ENCODE data around the gene SLC37A3.
"Not testable (repeated sequence)": the region's sequence is repeated elsewhere in the genome, so short reads cannot be mapped to it uniquely, and the experiment has no call there.

SLC37A3 gene, protein sequence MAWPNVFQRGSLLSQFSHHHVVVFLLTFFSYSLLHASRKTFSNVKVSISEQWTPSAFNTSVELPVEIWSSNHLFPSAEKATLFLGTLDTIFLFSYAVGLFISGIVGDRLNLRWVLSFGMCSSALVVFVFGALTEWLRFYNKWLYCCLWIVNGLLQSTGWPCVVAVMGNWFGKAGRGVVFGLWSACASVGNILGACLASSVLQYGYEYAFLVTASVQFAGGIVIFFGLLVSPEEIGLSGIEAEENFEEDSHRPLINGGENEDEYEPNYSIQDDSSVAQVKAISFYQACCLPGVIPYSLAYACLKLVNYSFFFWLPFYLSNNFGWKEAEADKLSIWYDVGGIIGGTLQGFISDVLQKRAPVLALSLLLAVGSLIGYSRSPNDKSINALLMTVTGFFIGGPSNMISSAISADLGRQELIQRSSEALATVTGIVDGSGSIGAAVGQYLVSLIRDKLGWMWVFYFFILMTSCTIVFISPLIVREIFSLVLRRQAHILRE

GRCh38 chr7:140397784-140398750 lies at the start of gene SLC37A3:
Gene SLC37A3 (minus strand): TSS chr7:140398530. CDS start chr7:140382526, 16,004 bp downstream.
- peak within 1 kb of the TSS; percentile 94 for H3K4me3 Mint-ChIP-seq
- peaks cover 15% of the 10 kb centered on the region for H3K36me3 Mint-ChIP-seq (ENCODE audit: low read depth)
- DNase-seq, result peak; percentile 92
- peak within 1 kb of the TSS; percentile 93 for H3K27ac Mint-ChIP-seq
- no peaks in the 10 kb centered on the region for H3K9me3 Mint-ChIP-seq
- peaks cover 38% of the 10 kb centered on the region for H3K4me1 Mint-ChIP-seq (ENCODE audit: low read depth)
- H3K27me3 Mint-ChIP-seq, result no peaks in the 10 kb centered on the region

DNA sequence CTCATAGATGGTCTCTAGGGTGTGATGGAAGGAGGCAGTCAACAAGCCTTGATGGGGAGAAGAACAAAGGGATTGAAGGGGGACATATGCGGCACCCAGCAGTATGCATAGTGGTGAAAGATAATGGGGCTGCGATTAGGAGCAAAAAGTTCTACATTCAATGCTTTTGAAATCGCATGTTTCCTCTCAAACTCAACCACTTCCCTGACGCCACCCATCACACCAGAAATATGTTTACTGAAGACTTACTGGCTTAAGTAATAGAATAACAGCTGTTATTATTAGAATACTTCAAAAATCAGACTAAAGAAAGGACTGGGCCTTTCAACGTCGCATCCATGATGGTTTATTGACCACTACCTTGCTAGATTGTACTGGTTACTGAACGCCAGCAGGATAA lies 49.5 kb upstream of the SLC37A3 start:
- Mint-ChIP-seq H3K4me1 (ENCODE audit: low read depth) (peaks cover 19% of the 10 kb centered on the region), H3K27ac (no peak overlapping the region), H3K4me3 (no peak overlapping the region), H3K36me3 (ENCODE audit: low read depth) (peaks cover 9% of the 10 kb centered on the region), H3K27me3 (no peaks in the 10 kb centered on the region), H3K9me3 (no peaks in the 10 kb centered on the region)
- no peak for DNase-seq

- Mint-ChIP-seq H3K4me3 (no peak overlapping the region), H3K9me3 (no peaks in the 10 kb centered on the region), H3K4me1 (ENCODE audit: low read depth) (peaks cover 14% of the 10 kb centered on the region), H3K36me3 (ENCODE audit: low read depth) (no peaks in the 10 kb centered on the region), H3K27me3 (no peaks in the 10 kb centered on the region), H3K27ac (no peak overlapping the region)
- no peak for DNase-seq
Observed at GRCh38 chr7:140446467-140446866, 48.1 kb upstream of the SLC37A3 start.

- Mint-ChIP-seq H3K4me3 (no peak overlapping the region), H3K9me3 (no peaks in the 10 kb centered on the region), H3K4me1 (ENCODE audit: low read depth) (peaks cover 11% of the 10 kb centered on the region), H3K27ac (no peak overlapping the region), H3K27me3 (no peaks in the 10 kb centered on the region), H3K36me3 (ENCODE audit: low read depth) (no peaks in the 10 kb centered on the region)
- no peak for DNase-seq
Observed at GRCh38 chr7:140441519-140441918, 43.2 kb upstream of the SLC37A3 start.

- no peaks in the 10 kb centered on the region for H3K27me3 Mint-ChIP-seq
- no peak overlapping the region for H3K4me3 Mint-ChIP-seq
- no peaks in the 10 kb centered on the region for H3K36me3 Mint-ChIP-seq (ENCODE audit: low read depth)
- no peak for DNase-seq
- no peaks in the 10 kb centered on the region for H3K9me3 Mint-ChIP-seq
- H3K27ac Mint-ChIP-seq, result no peak overlapping the region
- peaks cover 11% of the 10 kb centered on the region for H3K4me1 Mint-ChIP-seq (ENCODE audit: low read depth)
Observed at GRCh38 chr7:140440593-140440992, 42.3 kb upstream of the SLC37A3 start.

- H3K27me3 Mint-ChIP-seq, result no peaks in the 10 kb centered on the region
- no peak for DNase-seq
- no peaks in the 10 kb centered on the region for H3K36me3 Mint-ChIP-seq (ENCODE audit: low read depth)
- no peaks in the 10 kb centered on the region for H3K9me3 Mint-ChIP-seq
- H3K27ac Mint-ChIP-seq, result peak overlapping the region; percentile 64
- peaks cover 11% of the 10 kb centered on the region for H3K4me1 Mint-ChIP-seq (ENCODE audit: low read depth)
- no peak overlapping the region for H3K4me3 Mint-ChIP-seq
Observed at GRCh38 chr7:140439359-140439758, 41.0 kb upstream of the SLC37A3 start.

DNA sequence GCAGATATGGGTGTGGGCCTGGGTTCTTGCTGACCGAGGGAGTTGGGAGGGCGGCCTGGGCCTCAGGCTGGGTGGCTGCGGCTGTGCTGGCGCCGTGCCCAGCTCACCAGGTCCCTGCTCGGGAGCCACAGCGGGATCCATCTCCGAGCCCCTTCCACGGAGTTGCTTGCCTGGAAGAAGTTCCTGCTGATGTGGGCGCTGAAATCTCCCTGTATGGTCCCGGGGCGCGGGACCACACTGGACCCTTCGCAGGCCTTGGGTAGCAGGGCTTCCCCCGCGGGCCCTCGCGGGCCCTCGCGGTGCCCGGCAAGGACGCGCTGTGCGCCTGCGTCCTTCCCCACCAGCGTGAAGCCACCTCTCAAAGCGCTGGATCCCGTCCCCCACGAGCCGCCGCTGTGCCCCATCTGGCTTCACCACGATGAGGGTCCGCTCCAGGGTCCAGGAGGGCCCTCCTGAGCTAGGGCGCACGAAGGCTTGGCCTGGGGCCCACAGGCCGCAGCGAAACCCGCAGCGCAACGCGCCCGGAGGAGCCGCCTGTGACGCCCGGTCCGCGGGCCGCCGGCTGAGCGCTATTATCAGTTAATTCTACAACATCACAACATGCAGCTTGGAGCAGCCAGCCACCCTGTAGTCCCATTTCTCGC lies 37.0 kb upstream of the SLC37A3 start:
- Mint-ChIP-seq H3K27ac (no peak overlapping the region), H3K36me3 (ENCODE audit: low read depth) (no peaks in the 10 kb centered on the region), H3K27me3 (no peaks in the 10 kb centered on the region), H3K4me3 (no peak overlapping the region), H3K9me3 (no peaks in the 10 kb centered on the region), H3K4me1 (ENCODE audit: low read depth) (peaks cover 7% of the 10 kb centered on the region)
- DNase-seq, result no peak

DNA sequence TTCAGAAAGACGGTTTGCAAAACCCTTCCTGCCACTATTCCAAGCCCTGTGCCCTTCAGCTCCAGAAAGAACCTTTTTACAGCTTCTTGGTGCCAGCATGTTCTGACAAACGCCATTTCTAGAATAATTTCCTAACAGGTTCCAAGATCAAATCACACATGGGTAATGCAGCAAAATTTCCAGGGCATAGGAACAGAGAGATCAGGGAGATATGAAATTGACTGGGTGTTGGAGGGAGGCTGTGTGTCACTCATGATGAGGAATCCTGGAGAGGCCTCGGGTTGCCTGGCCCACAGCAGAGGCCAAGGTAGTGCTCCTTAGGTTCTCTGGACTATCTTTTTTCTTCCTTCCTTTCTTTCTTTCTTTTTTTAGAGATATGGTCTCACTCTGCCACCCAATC lies 35.1 kb upstream of the SLC37A3 start:
- H3K27me3 Mint-ChIP-seq, result no peaks in the 10 kb centered on the region
- no peak overlapping the region for H3K4me3 Mint-ChIP-seq
- no peaks in the 10 kb centered on the region for H3K36me3 Mint-ChIP-seq (ENCODE audit: low read depth)
- no peaks in the 10 kb centered on the region for H3K4me1 Mint-ChIP-seq (ENCODE audit: low read depth)
- DNase-seq, result no peak
- no peaks in the 10 kb centered on the region for H3K9me3 Mint-ChIP-seq
- H3K27ac Mint-ChIP-seq, result no peak overlapping the region

- no peaks in the 10 kb centered on the region for H3K4me1 Mint-ChIP-seq (ENCODE audit: low read depth)
- no peaks in the 10 kb centered on the region for H3K27me3 Mint-ChIP-seq
- H3K9me3 Mint-ChIP-seq, result no peaks in the 10 kb centered on the region
- H3K27ac Mint-ChIP-seq, result no peak overlapping the region
- no peak overlapping the region for H3K4me3 Mint-ChIP-seq
- H3K36me3 Mint-ChIP-seq (ENCODE audit: low read depth), result peaks cover 13% of the 10 kb centered on the region
- DNase-seq, result no peak
Observed at GRCh38 chr7:140426130-140426529, 27.8 kb upstream of the SLC37A3 start.

- H3K9me3 Mint-ChIP-seq, result no peaks in the 10 kb centered on the region
- no peak overlapping the region for H3K4me3 Mint-ChIP-seq
- H3K27ac Mint-ChIP-seq, result no peak overlapping the region
- peaks cover 13% of the 10 kb centered on the region for H3K36me3 Mint-ChIP-seq (ENCODE audit: low read depth)
- H3K27me3 Mint-ChIP-seq, result no peaks in the 10 kb centered on the region
- DNase-seq, result no peak
- no peaks in the 10 kb centered on the region for H3K4me1 Mint-ChIP-seq (ENCODE audit: low read depth)
Observed at GRCh38 chr7:140425718-140426117, 27.4 kb upstream of the SLC37A3 start.

GRCh38 chr7:140423501-140423900 lies 25.2 kb upstream of the SLC37A3 start:
- H3K27ac Mint-ChIP-seq, result no peak overlapping the region
- H3K27me3 Mint-ChIP-seq, result no peaks in the 10 kb centered on the region
- DNase-seq, result no peak
- no peak overlapping the region for H3K4me3 Mint-ChIP-seq
- H3K4me1 Mint-ChIP-seq (ENCODE audit: low read depth), result no peaks in the 10 kb centered on the region
- H3K36me3 Mint-ChIP-seq (ENCODE audit: low read depth), result peaks cover 13% of the 10 kb centered on the region
- H3K9me3 Mint-ChIP-seq, result no peaks in the 10 kb centered on the region

DNA sequence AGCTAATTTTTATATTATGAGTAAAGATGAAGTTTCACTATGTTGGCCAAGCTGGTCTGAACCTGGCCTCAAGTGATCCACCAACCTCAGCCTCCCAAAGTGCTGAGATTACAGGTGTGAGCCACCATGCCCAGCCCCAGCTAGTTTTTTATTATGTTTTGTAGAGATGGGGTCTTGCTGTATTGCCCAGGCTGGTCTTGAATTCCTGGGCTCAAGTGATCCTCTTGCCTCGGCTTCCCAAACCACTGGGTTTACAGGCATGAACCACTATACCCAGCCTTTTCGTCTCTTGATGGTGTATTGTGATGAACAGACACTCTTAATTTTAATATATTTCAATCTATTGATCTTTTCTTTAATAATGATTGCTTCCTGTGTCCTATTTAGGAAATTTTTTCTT lies 23.2 kb upstream of the SLC37A3 start:
- H3K27me3 Mint-ChIP-seq, result no peaks in the 10 kb centered on the region
- H3K4me3 Mint-ChIP-seq, result no peak overlapping the region
- no peak for DNase-seq
- H3K27ac Mint-ChIP-seq, result no peak overlapping the region
- no peaks in the 10 kb centered on the region for H3K9me3 Mint-ChIP-seq
- peaks cover 4% of the 10 kb centered on the region for H3K4me1 Mint-ChIP-seq (ENCODE audit: low read depth)
- H3K36me3 Mint-ChIP-seq (ENCODE audit: low read depth), result peaks cover 8% of the 10 kb centered on the region

DNA sequence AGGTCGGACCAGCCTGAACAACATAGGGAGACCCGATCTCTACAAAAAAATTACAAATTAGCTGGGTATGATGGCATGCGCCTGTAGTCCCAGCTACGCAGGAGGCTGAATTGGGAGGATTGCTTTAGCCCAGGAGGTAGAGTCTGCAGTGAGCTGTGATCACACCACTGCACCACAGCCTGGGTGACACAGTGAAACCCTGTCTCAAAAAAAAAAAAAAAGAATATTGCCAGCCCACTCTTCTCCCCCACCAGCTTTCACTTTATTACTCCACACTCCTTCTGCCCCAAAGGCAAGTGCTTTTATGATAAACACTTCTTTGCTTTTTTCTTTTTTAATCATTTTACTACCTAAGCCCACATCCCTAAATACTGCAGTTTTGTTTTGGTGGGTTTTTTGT lies 20.3 kb upstream of the SLC37A3 start:
- H3K27ac Mint-ChIP-seq, result no peak overlapping the region
- H3K4me3 Mint-ChIP-seq, result no peak overlapping the region
- H3K9me3 Mint-ChIP-seq, result no peaks in the 10 kb centered on the region

DNA sequence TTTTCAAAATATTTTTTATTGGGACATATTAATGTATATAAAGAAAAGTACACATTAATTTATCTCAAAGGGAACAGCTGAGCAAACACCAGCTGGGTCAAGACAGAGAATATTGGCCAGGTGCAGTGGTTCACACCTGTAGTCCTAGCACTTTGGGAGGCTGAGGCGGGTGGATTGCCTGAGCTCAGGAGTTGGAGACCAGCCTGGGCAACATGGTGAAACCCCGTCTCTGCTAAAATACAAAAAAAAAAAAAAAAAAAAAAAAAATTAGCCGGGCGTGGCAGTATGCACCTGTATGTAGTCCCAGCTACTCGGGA lies 19.8 kb upstream of the SLC37A3 start:
- peaks cover 13% of the 10 kb centered on the region for H3K36me3 Mint-ChIP-seq (ENCODE audit: low read depth)
- not testable (repeated sequence) for DNase-seq; H3K27ac Mint-ChIP-seq; H3K4me3 Mint-ChIP-seq; H3K4me1 Mint-ChIP-seq (ENCODE audit: low read depth); H3K27me3 Mint-ChIP-seq; H3K9me3 Mint-ChIP-seq

More for the DNA sequence above, 20.3 kb upstream of the SLC37A3 start:
- peaks cover 4% of the 10 kb centered on the region for H3K4me1 Mint-ChIP-seq (ENCODE audit: low read depth)
- no peaks in the 10 kb centered on the region for H3K27me3 Mint-ChIP-seq
- no peak for DNase-seq
- H3K36me3 Mint-ChIP-seq (ENCODE audit: low read depth), result peaks cover 11% of the 10 kb centered on the region

Measured in activated T-cell treated with anti-CD3 and anti-CD28 coated beads, Interleukin-2, amount 50 U/mL, for 24 hours (primary cell).